ENCODE data around the gene SCAND1. TPM values are rescaled to one million over a fixed set of nuclear protein-coding genes. Genes with fewer than 3 reads are reported as not detected.

The SCAND1 gene
- total and polyA plus RNA-seq, 9 of the 15 experiments (the other 6 are each of a cell fraction or from before 2014, with no cell fraction given) = 0.08 to 94.0 (median 5.8) TPM

GRCh38 chr20:35954200-35954906, at the start of gene SCAND1 (continued):
- TF ChIP-seq ZNF143 (CRISPR knock-in tag; IDR thresholded peaks at IDR 0.05) (no peak), EHMT2 (IDR thresholded peaks at IDR 0.05) (no peak), NCOA1 (IDR thresholded peaks at IDR 0.05; ENCODE audit: low read depth) (peak; percentile 97), CREBBP (IDR thresholded peaks at IDR 0.05; ENCODE audit: low read depth, low read length) (no peak), ZNF217 (CRISPR knock-in tag; IDR thresholded peaks at IDR 0.05) (no peak), MGA (IDR thresholded peaks at IDR 0.05) (peak; percentile 89), HBP1 (CRISPR knock-in tag; IDR thresholded peaks at IDR 0.05) (peak; percentile 29; the same call in 1 of the 2 replicates), HCFC1 (IDR thresholded peaks at IDR 0.05; ENCODE audit: low read depth, low read length) (peak; percentile 86), ZNF655 (CRISPR knock-in tag; IDR thresholded peaks at IDR 0.05) (no peak), TFE3 (CRISPR knock-in tag; IDR thresholded peaks at IDR 0.05) (no peak), ZNF232 (CRISPR knock-in tag; IDR thresholded peaks at IDR 0.05) (peak; percentile 54; the same call in 1 of the 2 replicates), ELF1 (tag; IDR thresholded peaks at IDR 0.05) (peak; percentile 97)

Measured in K562 (cell line).